Measurements from ENCODE around the gene TVP23C.

Gene TVP23C

DNA sequence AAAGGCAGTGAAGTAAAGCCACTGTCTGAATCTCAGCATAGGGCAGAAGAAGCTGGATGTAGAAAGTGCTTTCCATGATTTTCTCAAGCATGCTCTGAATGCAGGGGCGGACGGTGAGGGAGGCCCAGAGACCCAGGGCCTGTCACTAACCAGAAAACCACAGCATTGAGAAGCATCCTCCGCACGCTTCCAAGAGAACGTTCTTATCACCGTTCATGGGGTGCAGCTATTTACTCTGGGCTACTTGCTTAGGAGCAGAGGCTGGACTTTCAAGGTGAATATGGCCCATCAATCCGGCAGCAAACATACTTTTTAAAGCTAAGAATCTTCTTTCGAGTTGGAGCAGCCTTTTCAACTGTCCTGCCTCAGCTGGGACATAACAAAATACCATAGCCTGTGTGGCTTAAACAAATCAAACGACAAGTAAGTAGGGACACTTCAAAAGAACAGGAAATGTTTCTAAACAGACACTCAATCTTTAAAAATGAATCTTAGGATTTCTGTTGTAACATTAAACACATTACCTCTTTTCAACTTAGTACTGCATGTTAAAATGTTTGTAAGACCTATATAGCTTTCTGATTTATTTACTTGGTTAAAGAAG, 49.3 kb downstream of the TVP23C start:
- H3K27ac ChIP-seq (ENCODE audit: low read length, poor library complexity, severe bottlenecking) = no peak overlapping the region
- H2BK15ac ChIP-seq (ENCODE audit: low read depth, poor library complexity, severe bottlenecking) = no peak overlapping the region
- H4K8ac ChIP-seq (ENCODE audit: low read length) = no peak overlapping the region
- no peak overlapping the region for H3K4me3 ChIP-seq (ENCODE audit: insufficient read depth in 1 of 2, low read depth in 1 of 2, low read length in 2 of 2)
- no peaks in the 10 kb centered on the region for H3K4me1 ChIP-seq (ENCODE audit: control insufficient read depth, insufficient read depth, low read depth, low read length)
- whole genome bisulfite sequencing = 71% methylated on average over 9 of the region's 9 CpGs
- peaks cover 4% of the 10 kb centered on the region for H3K9me3 ChIP-seq (ENCODE audit: control insufficient read depth, low read length)
- H3K23ac ChIP-seq (ENCODE audit: low read length in 2 of 2) = no peak overlapping the region
- H3K27me3 ChIP-seq (ENCODE audit: control insufficient read depth in 1 of 2, insufficient read depth in 1 of 2, low read length in 2 of 2) = no peaks in the 10 kb centered on the region
- no peak overlapping the region for H3K4ac ChIP-seq (ENCODE audit: low read depth in 1 of 2, low read length in 2 of 2)
- H2BK120ac ChIP-seq (ENCODE audit: low read depth, low read length) = no peak overlapping the region
- no peak overlapping the region for H4K91ac ChIP-seq (ENCODE audit: low read length)
- peaks cover 28% of the 10 kb centered on the region for H3K79me1 ChIP-seq (replicated peaks; ENCODE audit: low read length, poor library complexity, severe bottlenecking)
- H3K4me2 ChIP-seq (ENCODE audit: low read length, poor library complexity, severe bottlenecking) = no peak overlapping the region
- H2BK5ac ChIP-seq (ENCODE audit: low read depth, low read length, poor library complexity, severe bottlenecking) = no peak overlapping the region
- peak overlapping the region in 1 of 2 experiments; percentile 32 for H2BK12ac ChIP-seq (ENCODE audit: low read length in 2 of 2)
- H2AFZ ChIP-seq (ENCODE audit: low read depth, low read length) = no peak overlapping the region
- no peak overlapping the region for H2AK5ac ChIP-seq (ENCODE audit: low read length, severe bottlenecking)
- no peak overlapping the region for H3K14ac ChIP-seq (ENCODE audit: low read length in 2 of 2)
- peak; percentile 39 for DNase-seq
- H3K9ac ChIP-seq (ENCODE audit: low read length) = peak overlapping the region; percentile 58
- peak overlapping the region in 1 of 2 experiments; percentile 25 for H3K18ac ChIP-seq (ENCODE audit: low read depth in 1 of 2, low read length in 2 of 2)
- peaks cover 29 to 37% of the 10 kb centered on the region in 2 experiments for H3K36me3 ChIP-seq (ENCODE audit: control insufficient read depth in 1 of 2, insufficient read depth in 2 of 2, low read depth in 1 of 2, low read length in 2 of 2)

- Histone ChIP-seq H2BK120ac (ENCODE audit: low read depth, low read length) (no peak overlapping the region), H3K9me3 (ENCODE audit: control insufficient read depth, low read length) (peaks cover 4% of the 10 kb centered on the region), H2BK5ac (ENCODE audit: low read depth, low read length, poor library complexity, severe bottlenecking) (no peak overlapping the region), H3K18ac (ENCODE audit: low read depth in 1 of 2, low read length in 2 of 2) (no peak overlapping the region), H3K4ac (ENCODE audit: low read depth in 1 of 2, low read length in 2 of 2) (no peak overlapping the region), H3K9ac (ENCODE audit: low read length) (peak overlapping the region; percentile 58), H3K23ac (ENCODE audit: low read length in 2 of 2) (no peak overlapping the region), H4K8ac (ENCODE audit: low read length) (no peak overlapping the region), H3K27me3 (ENCODE audit: control insufficient read depth in 1 of 2, insufficient read depth in 1 of 2, low read length in 2 of 2) (no peaks in the 10 kb centered on the region), H3K27ac (ENCODE audit: low read length, poor library complexity, severe bottlenecking) (no peak overlapping the region), H2BK15ac (ENCODE audit: low read depth, poor library complexity, severe bottlenecking) (no peak overlapping the region), H4K91ac (ENCODE audit: low read length) (no peak overlapping the region), H2AK5ac (ENCODE audit: low read length, severe bottlenecking) (no peak overlapping the region), H3K4me2 (ENCODE audit: low read length, poor library complexity, severe bottlenecking) (no peak overlapping the region), H2BK12ac (ENCODE audit: low read length in 2 of 2) (peak overlapping the region in 1 of 2 experiments; percentile 32), H3K79me1 (replicated peaks; ENCODE audit: low read length, poor library complexity, severe bottlenecking) (peaks cover 25% of the 10 kb centered on the region), H3K4me3 (ENCODE audit: insufficient read depth in 1 of 2, low read depth in 1 of 2, low read length in 2 of 2) (no peak overlapping the region), H2AFZ (ENCODE audit: low read depth, low read length) (no peak overlapping the region), H3K4me1 (ENCODE audit: control insufficient read depth, insufficient read depth, low read depth, low read length) (peaks cover 1% of the 10 kb centered on the region), H3K36me3 (ENCODE audit: control insufficient read depth in 1 of 2, insufficient read depth in 2 of 2, low read depth in 1 of 2, low read length in 2 of 2) (peaks cover 24 to 35% of the 10 kb centered on the region in 2 experiments), H3K14ac (ENCODE audit: low read length in 2 of 2) (no peak overlapping the region)
- DNase-seq = peak; percentile 35
- 83% methylated on average over 5 of the region's 6 CpGs for WGBS
Observed at GRCh38 chr17:15513058-15513791, 50.1 kb downstream of the TVP23C start.

DNA sequence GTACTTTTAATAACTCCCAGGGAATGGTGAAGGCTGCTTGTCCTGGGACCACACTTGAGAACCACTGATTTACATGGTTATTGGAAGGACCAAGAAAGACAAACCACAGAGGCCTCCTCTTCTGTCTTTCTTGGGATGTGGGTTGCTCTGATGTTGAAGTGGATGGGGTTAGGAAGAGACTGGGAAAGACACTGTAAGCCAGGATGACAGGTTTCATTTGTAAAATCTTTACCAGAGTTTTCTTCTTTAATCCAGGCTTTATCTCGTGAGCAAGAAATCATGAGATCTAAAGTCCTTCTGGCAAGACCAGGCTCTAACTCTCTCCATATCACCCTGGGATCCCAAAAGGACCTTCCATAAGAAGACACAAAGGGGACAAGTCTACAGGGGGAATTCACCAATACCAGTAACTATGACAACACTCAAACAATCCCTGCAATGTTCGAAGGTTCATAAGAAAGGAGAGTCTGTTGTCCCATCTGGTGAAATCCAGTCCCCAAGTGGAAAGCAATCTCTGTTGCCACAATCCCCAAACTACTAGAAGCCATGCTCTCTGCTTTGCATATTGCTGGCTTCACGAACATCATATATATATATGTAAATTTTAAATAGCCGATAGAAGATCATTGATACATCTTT, 51.1 kb downstream of the TVP23C start:
- no peak overlapping the region for H2AK5ac ChIP-seq (ENCODE audit: low read length, severe bottlenecking)

DNA sequence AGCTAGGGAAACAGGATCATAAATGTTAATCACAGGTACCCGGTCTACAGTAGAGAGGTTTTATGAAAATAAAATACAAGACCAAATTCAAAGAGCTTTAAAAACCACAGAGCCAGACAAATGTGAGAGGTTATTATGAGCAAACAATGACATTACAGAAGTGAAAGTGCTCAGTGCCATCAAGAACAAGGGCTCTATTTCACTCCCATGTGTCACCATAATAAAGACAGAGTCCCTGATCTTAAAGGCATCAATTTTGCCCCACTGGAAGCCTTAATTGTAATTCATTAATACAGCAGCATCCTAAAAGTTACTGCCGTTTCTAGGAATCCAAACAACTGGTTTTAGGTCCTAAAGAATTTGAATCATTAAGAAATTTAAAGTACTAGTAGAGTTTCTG, 52.1 kb downstream of the TVP23C start:
- no peak overlapping the region for H3K4me3 ChIP-seq (ENCODE audit: insufficient read depth in 1 of 2, low read depth in 1 of 2, low read length in 2 of 2)
- H3K18ac ChIP-seq (ENCODE audit: low read depth in 1 of 2, low read length in 2 of 2) = no peak overlapping the region
- H3K4ac ChIP-seq (ENCODE audit: low read depth in 1 of 2, low read length in 2 of 2) = no peak overlapping the region
- H3K9ac ChIP-seq (ENCODE audit: low read length) = no peak overlapping the region
- no peak overlapping the region for H4K91ac ChIP-seq (ENCODE audit: low read length)
- H2AFZ ChIP-seq (ENCODE audit: low read depth, low read length) = no peak overlapping the region
- no peak overlapping the region for H2BK15ac ChIP-seq (ENCODE audit: low read depth, poor library complexity, severe bottlenecking)
- H2BK5ac ChIP-seq (ENCODE audit: low read depth, low read length, poor library complexity, severe bottlenecking) = no peak overlapping the region
- no peak overlapping the region for H3K14ac ChIP-seq (ENCODE audit: low read length in 2 of 2)
- H3K79me1 ChIP-seq (replicated peaks; ENCODE audit: low read length, poor library complexity, severe bottlenecking) = peaks cover 19% of the 10 kb centered on the region
- no peaks in the 10 kb centered on the region for H3K27me3 ChIP-seq (ENCODE audit: control insufficient read depth in 1 of 2, insufficient read depth in 1 of 2, low read length in 2 of 2)
- peaks cover 4% of the 10 kb centered on the region for H3K4me1 ChIP-seq (ENCODE audit: control insufficient read depth, insufficient read depth, low read depth, low read length)
- H3K23ac ChIP-seq (ENCODE audit: low read length in 2 of 2) = no peak overlapping the region
- no CpG with 5 or more reads among the region's 2 CpGs for WGBS
- no peak overlapping the region for H3K4me2 ChIP-seq (ENCODE audit: low read length, poor library complexity, severe bottlenecking)
- H3K9me3 ChIP-seq (ENCODE audit: control insufficient read depth, low read length) = no peaks in the 10 kb centered on the region
- H3K36me3 ChIP-seq (ENCODE audit: control insufficient read depth in 1 of 2, insufficient read depth in 2 of 2, low read depth in 1 of 2, low read length in 2 of 2) = peaks cover 13 to 26% of the 10 kb centered on the region in 2 experiments
- H2BK12ac ChIP-seq (ENCODE audit: low read length in 2 of 2) = no peak overlapping the region
- H3K27ac ChIP-seq (ENCODE audit: low read length, poor library complexity, severe bottlenecking) = no peak overlapping the region
- H4K8ac ChIP-seq (ENCODE audit: low read length) = no peak overlapping the region
- DNase-seq = no peak
- no peak overlapping the region for H2AK5ac ChIP-seq (ENCODE audit: low read length, severe bottlenecking)
- H2BK120ac ChIP-seq (ENCODE audit: low read depth, low read length) = no peak overlapping the region

More for the DNA sequence above, 51.1 kb downstream of the TVP23C start:
- peaks cover 4% of the 10 kb centered on the region for H3K9me3 ChIP-seq (ENCODE audit: control insufficient read depth, low read length)
- no peak for DNase-seq
- H3K27ac ChIP-seq (ENCODE audit: low read length, poor library complexity, severe bottlenecking) = no peak overlapping the region
- peaks cover 22 to 29% of the 10 kb centered on the region in 2 experiments for H3K36me3 ChIP-seq (ENCODE audit: control insufficient read depth in 1 of 2, insufficient read depth in 2 of 2, low read depth in 1 of 2, low read length in 2 of 2)
- H3K4me3 ChIP-seq (ENCODE audit: insufficient read depth in 1 of 2, low read depth in 1 of 2, low read length in 2 of 2) = no peak overlapping the region
- H2BK120ac ChIP-seq (ENCODE audit: low read depth, low read length) = no peak overlapping the region
- no peak overlapping the region for H4K91ac ChIP-seq (ENCODE audit: low read length)
- H3K27me3 ChIP-seq (ENCODE audit: control insufficient read depth in 1 of 2, insufficient read depth in 1 of 2, low read length in 2 of 2) = no peaks in the 10 kb centered on the region
- H3K9ac ChIP-seq (ENCODE audit: low read length) = no peak overlapping the region
- no peak overlapping the region for H3K18ac ChIP-seq (ENCODE audit: low read depth in 1 of 2, low read length in 2 of 2)
- peaks cover 19% of the 10 kb centered on the region for H3K79me1 ChIP-seq (replicated peaks; ENCODE audit: low read length, poor library complexity, severe bottlenecking)
- peaks cover 4% of the 10 kb centered on the region for H3K4me1 ChIP-seq (ENCODE audit: control insufficient read depth, insufficient read depth, low read depth, low read length)
- no peak overlapping the region for H3K4me2 ChIP-seq (ENCODE audit: low read length, poor library complexity, severe bottlenecking)
- 95% methylated on average over 2 of the region's 4 CpGs for WGBS
- no peak overlapping the region for H2AFZ ChIP-seq (ENCODE audit: low read depth, low read length)
- no peak overlapping the region for H4K8ac ChIP-seq (ENCODE audit: low read length)
- peak overlapping the region; percentile 2 for H2BK15ac ChIP-seq (ENCODE audit: low read depth, poor library complexity, severe bottlenecking)
- no peak overlapping the region for H2BK12ac ChIP-seq (ENCODE audit: low read length in 2 of 2)
- no peak overlapping the region for H2BK5ac ChIP-seq (ENCODE audit: low read depth, low read length, poor library complexity, severe bottlenecking)
- H3K4ac ChIP-seq (ENCODE audit: low read depth in 1 of 2, low read length in 2 of 2) = no peak overlapping the region
- H3K14ac ChIP-seq (ENCODE audit: low read length in 2 of 2) = no peak overlapping the region
- H3K23ac ChIP-seq (ENCODE audit: low read length in 2 of 2) = no peak overlapping the region

Measured in mesenchymal stem cell (in vitro differentiated cells and primary cell).